Endothelial cell of umbilical vein (primary cell): ENCODE data around the gene FBXW7. TPM values are rescaled to one million over a fixed set of nuclear protein-coding genes. Genes with fewer than 3 reads are reported as not detected.

Source experiments
- BruUV-seq: library from RNA; stranded (reverse); fragments of 400-500 nt; replicated peaks from 2 replicates; lab custom pipeline; 2021; lab: Mats Ljungman, UMichigan
- CTCF ChIA-PET: fragments of 300-600, 350-600 bp; sonication (Branson Sonifier 250); formaldehyde crosslinking; loops from one replicate; lab custom pipeline; 2021; ENCODE audit warnings: antibody characterized with exemption, inconsistent platforms; lab: Charles Lee
- POLR2A ChIA-PET: fragments of 300-600, 350-600 bp; sonication (Branson Sonifier 250); formaldehyde crosslinking; loops from one replicate; lab custom pipeline; 2021; ENCODE audit warnings: antibody characterized with exemption, inconsistent platforms; lab: Charles Lee
- DNase-seq: peaks from one replicate; pipeline ENCODE4 v3.0.0-alpha.2; 2011; ENCODE audit warnings: low read depth, low spot score
- FAIRE-seq: peaks from 2 replicates; lab custom pipeline; 2011; peaks lifted over from hg19 to GRCh38; lab: Jason Lieb, UNC
- H2AFZ ChIP-seq: 2 replicates; pipeline ENCODE4 v1.6.0; 2012; ENCODE audit warnings: low read depth, low read length, control low read depth, inconsistent platforms
- H3K27ac ChIP-seq: 2 replicates; pipeline ENCODE4 v1.5.1; 2011; ENCODE audit warnings: low read depth, mild to moderate bottlenecking, control low read depth, low read length, moderate library complexity; ENCODE audit not compliant: insufficient read depth
- H3K27me3 ChIP-seq, 2 experiments: 2 replicates each; pipeline versions ENCODE4 v1.6.0 to v1.6.1; 2011; ENCODE audit warnings: low read length in 2 of 2, mixed read lengths in 1 of 2; ENCODE audit not compliant: control insufficient read depth in 2 of 2, insufficient read depth in 2 of 2
- H3K36me3 ChIP-seq, 2 experiments: 2 replicates in 1 of 2; 3 replicates in 1 of 2; pipeline ENCODE4 v1.5.1; 2011; ENCODE audit warnings: low read length in 2 of 2, mild to moderate bottlenecking in 1 of 2, moderate library complexity in 1 of 2; ENCODE audit not compliant: control insufficient read depth in 2 of 2, insufficient read depth in 2 of 2; ENCODE audit errors: extremely low read depth in 1 of 2
- H3K4me1 ChIP-seq: 3 replicates; pipeline ENCODE4 v1.5.1; 2011; ENCODE audit warnings: mild to moderate bottlenecking, low read length; ENCODE audit not compliant: control insufficient read depth, insufficient read depth; ENCODE audit errors: extremely low read depth
- H3K4me2 ChIP-seq: 2 replicates; pipeline ENCODE4 v1.6.1; 2011; ENCODE audit warnings: low read length, control low read depth, mixed read lengths; ENCODE audit not compliant: insufficient read depth
- H3K4me3 ChIP-seq, 3 experiments: fragments of 200-600 bp in 1 of 3; sonication (generic), shearing (Covaris generic) in 1 of 3; replicated peaks in 1 of 3; 2 replicates each; pipeline ENCODE4 v1.5.1; 2011 to 2016; ENCODE audit warnings: control low read depth in 3 of 3, low read length in 3 of 3, mild to moderate bottlenecking in 2 of 3, inconsistent platforms in 1 of 3, low read depth in 1 of 3, moderate library complexity in 1 of 3; ENCODE audit not compliant: insufficient read depth in 1 of 3
- H3K79me2 ChIP-seq: 2 replicates; pipeline ENCODE4 v1.6.0; 2012; ENCODE audit warnings: low read length, inconsistent platforms; ENCODE audit not compliant: control insufficient read depth, insufficient read depth
- H3K9ac ChIP-seq: replicated peaks from 2 replicates; pipeline ENCODE3; 2011; ENCODE audit warnings: low read length, control low read depth; ENCODE audit not compliant: insufficient read depth; ENCODE audit errors: extremely low read depth
- H3K9me1 ChIP-seq: replicated peaks from 3 replicates; pipeline ENCODE4 v1.6.0; 2011; ENCODE audit warnings: mild to moderate bottlenecking, low read length; ENCODE audit not compliant: control insufficient read depth, insufficient read depth; ENCODE audit errors: extremely low read depth
- H3K9me3 ChIP-seq: replicated peaks from 2 replicates; pipeline ENCODE4 v1.5.1; 2012; ENCODE audit warnings: low read length, inconsistent platforms; ENCODE audit not compliant: control insufficient read depth, insufficient read depth
- H4K20me1 ChIP-seq: replicated peaks from 2 replicates; pipeline ENCODE3; 2011; ENCODE audit warnings: mild to moderate bottlenecking, low read length; ENCODE audit not compliant: control insufficient read depth, insufficient read depth; ENCODE audit errors: extremely low read depth
- CTCF ChIP-seq, 2 donors: IDR thresholded peaks; 1 replicate in 1 of 2; 2 replicates in 1 of 2; pipeline ENCODE4 v1.5.1; 2011; ENCODE audit warnings: low read length in 2 of 2, mild to moderate bottlenecking in 2 of 2, moderate library complexity in 2 of 2, control low read depth in 1 of 2, inconsistent platforms in 1 of 2, low read depth in 1 of 2; ENCODE audit not compliant: insufficient read depth in 1 of 2; ENCODE audit errors: extremely low read depth in 1 of 2
- EZH2 ChIP-seq: IDR thresholded peaks from 2 replicates; pipeline ENCODE4 v1.6.1; 2012; ENCODE audit warnings: borderline replicate concordance, low read depth, mild to moderate bottlenecking, moderate library complexity, low read length, inconsistent platforms; ENCODE audit not compliant: severe bottlenecking
- FOS ChIP-seq: IDR thresholded peaks from 2 replicates; pipeline ENCODE4 v1.6.1; 2011; ENCODE audit warnings: mild to moderate bottlenecking, low read length, moderate library complexity, borderline replicate concordance; ENCODE audit not compliant: insufficient read depth
- GATA2 ChIP-seq: IDR thresholded peaks from 2 replicates; pipeline ENCODE4 v1.7.0; 2011; ENCODE audit warnings: low read depth, mild to moderate bottlenecking, moderate library complexity, mixed read lengths, low read length; ENCODE audit not compliant: insufficient read length, insufficient read depth
- JUN ChIP-seq: IDR thresholded peaks from 2 replicates; pipeline ENCODE4 v1.6.1; 2011; ENCODE audit warnings: borderline replicate concordance, low read depth; ENCODE audit not compliant: insufficient read length, insufficient read depth
- MAX ChIP-seq: IDR thresholded peaks from 2 replicates; pipeline ENCODE4 v1.6.1; 2011; ENCODE audit not compliant: insufficient read depth, insufficient read length
- MYC ChIP-seq: IDR thresholded peaks from one replicate; pipeline ENCODE4 v1.6.1; 2011; ENCODE audit warnings: mild to moderate bottlenecking, low read depth, low read length
- POLR2A ChIP-seq: IDR thresholded peaks from 2 replicates; pipeline ENCODE4 v1.6.1; 2012; ENCODE audit warnings: low read depth, mild to moderate bottlenecking, control low read depth, low read length
- POLR2AphosphoS5 ChIP-seq: IDR thresholded peaks from 2 replicates; pipeline ENCODE4 v1.6.1; 2012; ENCODE audit warnings: low read depth, mild to moderate bottlenecking, control low read depth, low read length, moderate library complexity; ENCODE audit not compliant: insufficient read depth
- dilution Hi-C: fragments of 300-500 bp; cut with MboI; formaldehyde crosslinking; loops from one replicate; pipeline ENCODE4 v1.15.0; 2019; ENCODE audit warnings: low sequenced_read_pairs; ENCODE audit not compliant: extremely low pct_ligation_motif_present
- intact Hi-C: fragments of 100-400 bp; cut with micrococcal nuclease; formaldehyde crosslinking; loops from one replicate; pipeline ENCODE4 v1.10.0; 2022
- polyA plus RNA-seq, 4 experiments: library from polyadenylated mRNA; depleted of rRNA in 3 of 4; stranded (reverse) in 3 of 4; unstranded in 1 of 4; fragments of >200 nt; gene quantifications; 2 replicates each; pipeline versions ENCODE4 v1.2.1 to v1.2.3, GENCODE V29; 2011 to 2012; ENCODE audit warnings: missing spikeins in 1 of 4
- total RNA-seq: library from RNA; stranded (reverse); gene quantifications from 2 replicates; pipeline ENCODE4 v1.2.3, GENCODE V29; 2021

Gene FBXW7
- total and polyA plus RNA-seq, 2 donors (not counting 3 experiments of a cell fraction or from before 2014, with no cell fraction given): 7.0 to 28.1 TPM

DNA sequence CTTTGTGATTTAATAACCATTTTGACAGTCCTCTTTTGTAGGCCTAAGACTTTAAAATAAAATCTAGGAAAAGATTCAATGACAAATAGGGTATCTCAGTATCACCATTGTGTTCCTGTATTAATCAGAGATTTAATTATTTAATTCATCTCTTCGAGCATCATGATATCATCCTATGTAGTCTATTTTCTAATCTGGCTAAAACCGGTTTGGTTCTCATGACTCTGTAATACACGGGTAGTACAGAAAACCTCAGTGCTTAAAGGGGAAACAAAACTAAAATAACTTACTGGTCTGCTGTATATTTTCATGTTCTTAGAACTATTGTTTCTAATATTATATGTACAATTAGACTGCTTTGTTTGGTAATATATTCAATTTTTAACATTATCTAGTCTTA is 23.7 kb upstream of the FBXW7 start:
- FAIRE-seq: no peak
- Histone ChIP-seq H3K36me3 (no peaks in the 10 kb centered on the region), H3K27me3 (no peaks in the 10 kb centered on the region), H3K27ac (no peak overlapping the region), H3K9me1 (no peaks in the 10 kb centered on the region), H3K9ac (no peak overlapping the region), H3K9me3 (no peaks in the 10 kb centered on the region), H3K4me3 (no peak overlapping the region), H2AFZ (no peak overlapping the region), H4K20me1 (no peaks in the 10 kb centered on the region), H3K4me1 (no peaks in the 10 kb centered on the region), H3K79me2 (no peaks in the 10 kb centered on the region), H3K4me2 (no peak overlapping the region)
- ChIA-PET POLR2A (no interaction called here), CTCF (interaction anchor here (2.9 kb wide), 1 partner anchor 11 kb away, joined by 7 read pairs; no protein-coding TSS in a partner anchor)
- no TSS peak for BruUV-seq
- DNase-seq: no peak
- dilution Hi-C loops: no loop called here
- TF ChIP-seq EZH2 (no peak), POLR2A (no peak), FOS (no peak), JUN (no peak), MYC (no peak), POLR2AphosphoS5 (no peak), MAX (no peak), CTCF (IDR thresholded peaks at IDR 0.05; ENCODE audit: extremely low read depth in 1 of 2, insufficient read depth in 1 of 2, low read depth in 1 of 2, low read length in 2 of 2) (no peak), GATA2 (no peak)
- intact Hi-C loops: no loop called here
